HCT116 (cell line): Measurements from ENCODE around the gene HES1. TPM values are rescaled to one million over a fixed set of nuclear protein-coding genes. Genes with fewer than 3 reads are reported as not detected.

Experiments used
- ATAC-seq: fragments of 200-7000 bp; cut with Tn5 transposase; 2 replicates; pipeline ENCODE4 v1.9.1; 2020; ENCODE audit warnings: mild to moderate bottlenecking, moderate library complexity
- BruUV-seq: library from RNA; stranded (reverse); fragments of 400-500 nt; replicated peaks from 2 replicates; lab custom pipeline; 2021; lab: Mats Ljungman, UMichigan
- CTCF ChIA-PET: fragments of 300-600 bp; sonication (Branson Sonifier 250); formaldehyde crosslinking; loops from one replicate; lab custom pipeline; 2021; ENCODE audit warnings: antibody characterized with exemption; lab: Charles Lee
- POLR2A ChIA-PET: fragments of 300-600, 350-600 bp; sonication (Branson Sonifier 250); formaldehyde crosslinking; loops from one replicate; lab custom pipeline; 2021; ENCODE audit warnings: antibody characterized with exemption; lab: Charles Lee
- RAD21 ChIA-PET, 2 experiments: fragments of 300-600 bp; sonication (Branson Sonifier 250); formaldehyde crosslinking; loops; one replicate each; lab custom pipeline; 2023; ENCODE audit warnings: low total read pairs in 2 of 2; ENCODE audit not compliant: uncharacterized antibody in 2 of 2, unreplicated experiment in 2 of 2, low non-redundant PET in 1 of 2; lab: Charles Lee
- DNase-seq: peaks from one replicate; pipeline ENCODE4 v3.0.0-alpha.2; 2010; ENCODE audit warnings: low read depth, low spot score
- H2AFZ ChIP-seq: fragments of 200-600 bp; shearing (Covaris generic), sonication (generic); 2 replicates; pipeline ENCODE4 v1.6.1; 2017; ENCODE audit warnings: low read depth, mixed run types, mixed read lengths, antibody characterized with exemption, low read length; ENCODE audit not compliant: poor library complexity, severe bottlenecking
- H3K27ac ChIP-seq: 2 replicates; pipeline ENCODE4 v1.5.1; 2012; ENCODE audit warnings: low read depth, low read length
- H3K27me3 ChIP-seq: fragments of 200-600 bp; sonication (generic); 2 replicates; pipeline ENCODE4 v1.6.1; 2016; ENCODE audit warnings: mixed run types, low read length, mixed read lengths; ENCODE audit not compliant: insufficient read depth
- H3K36me3 ChIP-seq, 2 experiments: fragments of 200-500 bp in 1 of 2; fragments of 200-600 bp in 1 of 2; sonication (Bioruptor generic) in 1 of 2; sonication (generic) in 1 of 2; 2 replicates each; pipeline versions ENCODE4 v1.5.1 to v1.6.1; 2014 to 2016; ENCODE audit warnings: low read length in 2 of 2, inconsistent platforms in 1 of 2, mixed read lengths in 1 of 2, mixed run types in 1 of 2; ENCODE audit not compliant: insufficient read depth in 2 of 2, control insufficient read depth in 1 of 2
- H3K4me1 ChIP-seq, 2 experiments: fragments of 200-600 bp in 1 of 2; sonication (generic) in 1 of 2; 2 replicates each; pipeline versions ENCODE4 v1.5.1 to v1.6.1; 2012 to 2017; ENCODE audit warnings: low read length in 2 of 2, inconsistent platforms in 1 of 2, mild to moderate bottlenecking in 1 of 2, mixed read lengths in 1 of 2, mixed run types in 1 of 2, moderate library complexity in 1 of 2; ENCODE audit not compliant: insufficient read depth in 2 of 2, control insufficient read depth in 1 of 2
- H3K4me2 ChIP-seq: fragments of 200-600 bp; sonication (generic); 2 replicates; pipeline ENCODE4 v1.6.1; 2017; ENCODE audit warnings: mixed run types, low read length, mixed read lengths
- H3K4me3 ChIP-seq, 2 experiments: fragments of 200-600 bp in 1 of 2; sonication (generic) in 1 of 2; replicated peaks in 1 of 2; 2 replicates each; pipeline ENCODE4 v1.5.1; 2011 to 2016; ENCODE audit warnings: low read length in 2 of 2, control low read depth in 1 of 2, low read depth in 1 of 2, mild to moderate bottlenecking in 1 of 2, mixed read lengths in 1 of 2, mixed run types in 1 of 2
- H3K79me2 ChIP-seq: fragments of 200-600 bp; sonication (generic); 2 replicates; pipeline ENCODE4 v1.6.1; 2017; ENCODE audit warnings: mild to moderate bottlenecking, mixed run types, low read length, moderate library complexity, mixed read lengths; ENCODE audit not compliant: insufficient read depth
- H3K9ac ChIP-seq: fragments of 200-600 bp; sonication (generic); 2 replicates; pipeline ENCODE4 v1.6.1; 2016; ENCODE audit warnings: low read length, mixed read lengths
- H3K9me2 ChIP-seq: fragments of 200-600 bp; sonication (generic), shearing (Covaris generic); 2 replicates; pipeline ENCODE4 v1.6.1; 2017; ENCODE audit warnings: mixed run types, mild to moderate bottlenecking, moderate library complexity; ENCODE audit not compliant: insufficient read depth
- H3K9me3 ChIP-seq, 2 experiments: fragments of 200-500 bp in 1 of 2; fragments of 200-600 bp in 1 of 2; sonication (Bioruptor generic) in 1 of 2; sonication (generic) in 1 of 2; 2 replicates each; pipeline ENCODE4 v1.6.1; 2014 to 2017; ENCODE audit warnings: low read length in 2 of 2, mixed read lengths in 2 of 2, inconsistent platforms in 1 of 2, low read depth in 1 of 2, mild to moderate bottlenecking in 1 of 2, mixed run types in 1 of 2, moderate library complexity in 1 of 2; ENCODE audit not compliant: control insufficient read depth in 1 of 2, insufficient read depth in 1 of 2
- H4K20me1 ChIP-seq: fragments of 200-600 bp; sonication (generic), shearing (Covaris generic); 2 replicates; pipeline ENCODE4 v1.6.1; 2017; ENCODE audit warnings: mixed run types, mild to moderate bottlenecking, moderate library complexity; ENCODE audit not compliant: insufficient read depth
- CTCF ChIP-seq, 3 experiments: fragments of 200-600 bp in 1 of 3; sonication (generic) in 1 of 3; IDR thresholded peaks in 2 of 3; conservative IDR thresholded peaks in 1 of 3; 2 replicates each; pipeline ENCODE4 v1.5.1; 2012 to 2017; ENCODE audit warnings: low read depth in 2 of 3, low read length in 2 of 3, antibody characterized with exemption in 1 of 3, borderline replicate concordance in 1 of 3, control low read depth in 1 of 3, mild to moderate bottlenecking in 1 of 3, mixed read lengths in 1 of 3, mixed run types in 1 of 3, moderate library complexity in 1 of 3; ENCODE audit not compliant: insufficient read depth in 1 of 3
- ELF1 ChIP-seq: IDR thresholded peaks from 2 replicates; pipeline ENCODE4 v1.6.1; 2012; ENCODE audit warnings: low read depth, borderline replicate concordance
- FOSL1 ChIP-seq: IDR thresholded peaks from 2 replicates; pipeline ENCODE4 v1.6.1; 2012; ENCODE audit warnings: low read depth
- POLR2AphosphoS5 ChIP-seq: IDR thresholded peaks from 2 replicates; pipeline ENCODE4 v1.6.1; 2011; ENCODE audit warnings: mild to moderate bottlenecking, low read depth, low read length, moderate library complexity
- RAD21 ChIP-seq: IDR thresholded peaks from 2 replicates; pipeline ENCODE4 v1.6.1; 2012; ENCODE audit warnings: low read depth, mild to moderate bottlenecking
- REST ChIP-seq: IDR thresholded peaks from 2 replicates; pipeline ENCODE4 v1.6.1; 2012; ENCODE audit warnings: low read depth
- SP1 ChIP-seq: IDR thresholded peaks from 2 replicates; pipeline ENCODE4 v1.6.1; 2012; ENCODE audit warnings: low read depth
- SRF ChIP-seq: IDR thresholded peaks from 2 replicates; pipeline ENCODE4 v1.6.1; 2012; ENCODE audit warnings: low read depth
- YY1 ChIP-seq: IDR thresholded peaks from 2 replicates; pipeline ENCODE4 v1.6.1; 2011; ENCODE audit warnings: low read length, low read depth, moderate library complexity, mild to moderate bottlenecking; ENCODE audit not compliant: insufficient replicate concordance; ENCODE audit errors: extremely low read depth
- ZBTB33 ChIP-seq: IDR thresholded peaks from 2 replicates; pipeline ENCODE4 v1.6.1; 2011; ENCODE audit warnings: mild to moderate bottlenecking, low read length, moderate library complexity; ENCODE audit not compliant: insufficient replicate concordance; ENCODE audit errors: extremely low read depth
- ZFX ChIP-seq: fragments of 450-650 bp; IDR thresholded peaks from 2 replicates; pipeline ENCODE4 v1.6.1; 2017
- intact Hi-C: fragments of 100-400 bp; cut with micrococcal nuclease; formaldehyde crosslinking; loops from 2 replicates; pipeline ENCODE4 v1.10.0; 2022
- total RNA-seq: library from RNA; stranded (reverse); gene quantifications from one replicate; pipeline ENCODE4 v1.2.1, GENCODE V29; 2021; ENCODE audit not compliant: unreplicated experiment
- TF ChIP-seq, protein P1 (sequence below): IDR thresholded peaks from 2 replicates; pipeline ENCODE4 v1.6.1; 2012

The HES1 gene
- total RNA-seq, 1 experiment from 2014 or later: 32.9 TPM

- ChIA-PET RAD21 (no interaction called here), POLR2A (interaction anchor here (1.2 to 1.6 kb wide), 3 partner anchors 10 to 45 kb away, joined by 3 to 4 read pairs (median 3); partner anchors contain the start of gene HES1), CTCF (no interaction called here)
- DNase-seq: no peak
- peak overlapping the region; percentile 69; the same call in 1 of the 2 replicates for H3K4me2 ChIP-seq
- no peak for ATAC-seq
- no peaks in the 10 kb centered on the region for H3K36me3 ChIP-seq
- H3K4me1 ChIP-seq: peaks cover 10 to 39% of the 10 kb centered on the region in 2 experiments; a peak in 3 of 4 replicates
- no peak overlapping the region for H3K27ac ChIP-seq
- H3K9ac ChIP-seq: no peak overlapping the region
- H3K9me3 ChIP-seq: no peaks in the 10 kb centered on the region
- H3K27me3 ChIP-seq: no peaks in the 10 kb centered on the region
- no peaks in the 10 kb centered on the region for H4K20me1 ChIP-seq
- H3K9me2 ChIP-seq: no peaks in the 10 kb centered on the region
- BruUV-seq: no TSS peak
- H3K79me2 ChIP-seq: no peaks in the 10 kb centered on the region
- TF ChIP-seq REST (no peak), CTCF (IDR thresholded peaks at IDR 0.05 in 2 of 3, conservative IDR thresholded peaks at IDR 0.05 in 1 of 3; ENCODE audit: borderline replicate concordance in 1 of 3, insufficient read depth in 1 of 3, low read depth in 2 of 3, low read length in 2 of 3) (no peak), POLR2AphosphoS5 (no peak), ELF1 (no peak), SP1 (no peak), ZFX (no peak), YY1 (no peak), FOSL1 (no peak), SRF (no peak), ZBTB33 (no peak), RAD21 (no peak)
- TF ChIP-seq, protein P1, sequence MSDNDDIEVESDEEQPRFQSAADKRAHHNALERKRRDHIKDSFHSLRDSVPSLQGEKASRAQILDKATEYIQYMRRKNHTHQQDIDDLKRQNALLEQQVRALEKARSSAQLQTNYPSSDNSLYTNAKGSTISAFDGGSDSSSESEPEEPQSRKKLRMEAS: no peak
- no peak overlapping the region for H2AFZ ChIP-seq
- intact Hi-C loops: no loop called here
- no peak overlapping the region for H3K4me3 ChIP-seq
These were observed 45.2 kb upstream of the HES1 start for GRCh38 chr3:194090716-194091115.
